ENCODE results near the gene SUSD4.

SUSD4 gene

DNA sequence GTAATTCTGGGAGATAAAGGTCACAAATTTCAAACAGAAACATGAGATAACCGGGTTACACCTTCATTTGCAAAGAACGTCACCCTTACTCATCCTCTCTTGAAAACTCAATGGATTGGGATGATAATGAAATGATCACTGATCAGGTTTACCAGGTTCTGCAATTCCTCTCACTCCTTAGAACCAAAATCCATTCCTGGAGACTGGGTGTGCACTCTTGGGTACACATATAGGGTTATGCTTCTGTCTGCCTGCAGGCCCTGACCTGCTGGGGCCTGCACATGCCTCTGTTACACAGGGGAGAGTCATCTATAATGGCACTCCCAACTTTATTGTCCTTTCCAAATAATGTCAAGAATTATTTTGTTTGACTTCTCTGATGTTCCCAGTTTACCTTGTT, 8.3 kb downstream of the SUSD4 start:
- no peak for DNase-seq

DNA sequence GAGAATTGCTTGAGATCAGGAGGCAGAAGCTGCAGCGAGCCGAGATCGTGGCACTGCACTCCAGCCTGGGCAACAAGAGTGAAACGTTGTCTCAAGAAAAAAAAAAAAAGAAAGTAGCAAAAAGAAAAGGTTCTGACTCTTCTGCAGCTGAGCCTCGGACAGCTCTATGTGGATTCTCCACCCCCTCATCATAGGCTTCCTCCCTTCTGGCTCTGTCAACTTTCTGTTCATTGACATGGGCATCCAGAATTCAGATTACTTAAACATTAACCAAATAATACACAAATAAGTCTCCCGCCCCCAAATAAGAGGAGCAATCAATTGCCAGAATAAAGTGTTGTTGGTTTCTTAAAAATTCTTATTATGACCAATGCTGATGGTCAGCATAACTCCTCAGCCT, 10.0 kb downstream of the SUSD4 start:
- DNase-seq: no peak

DNA sequence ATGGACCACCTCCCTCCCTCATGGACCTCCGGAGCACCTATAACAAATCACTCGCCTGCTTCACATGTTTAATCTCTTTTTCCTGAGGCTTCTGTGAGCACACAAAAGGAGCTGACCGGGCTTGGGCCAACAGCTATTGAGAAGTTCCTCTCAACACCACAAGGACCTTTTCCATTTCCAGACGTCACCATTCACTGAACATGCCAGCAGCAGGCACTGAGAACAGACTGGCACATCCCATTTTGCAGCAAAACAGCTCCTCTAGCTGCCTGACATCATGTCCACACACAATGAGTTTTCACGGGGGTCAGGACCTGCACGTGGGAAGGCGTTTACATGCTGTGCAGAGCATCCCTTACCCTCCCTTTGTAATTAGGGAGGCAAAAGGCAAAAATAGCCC, 11.0 kb downstream of the SUSD4 start:
- DNase-seq: no peak

DNA sequence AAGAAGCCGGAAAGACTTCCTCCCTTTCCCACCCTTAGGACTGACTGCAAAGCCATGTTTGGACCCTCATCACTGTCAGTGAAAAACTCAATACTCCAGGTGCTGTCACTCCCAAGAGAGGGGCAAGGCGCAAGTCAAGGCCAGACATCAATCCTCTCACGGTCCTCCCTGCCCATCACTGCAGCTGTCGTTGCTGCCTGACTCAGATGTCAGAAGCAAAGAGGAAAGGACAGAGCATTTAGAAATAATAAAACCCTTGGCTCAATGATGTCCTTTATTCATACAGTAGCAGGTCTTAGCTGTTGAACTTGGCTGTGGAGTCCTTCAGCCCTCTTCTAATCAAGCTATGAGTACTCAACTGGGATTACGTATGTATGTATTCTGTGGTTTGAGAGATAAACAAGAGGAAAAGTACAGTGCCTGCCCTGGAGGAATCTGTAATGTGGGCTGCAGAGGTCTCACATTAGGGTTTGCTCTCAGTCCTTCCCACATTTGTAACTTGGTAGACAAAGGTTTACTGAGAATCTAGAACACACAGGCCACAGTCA, 13.5 kb downstream of the SUSD4 start:
- no peak for DNase-seq

DNA sequence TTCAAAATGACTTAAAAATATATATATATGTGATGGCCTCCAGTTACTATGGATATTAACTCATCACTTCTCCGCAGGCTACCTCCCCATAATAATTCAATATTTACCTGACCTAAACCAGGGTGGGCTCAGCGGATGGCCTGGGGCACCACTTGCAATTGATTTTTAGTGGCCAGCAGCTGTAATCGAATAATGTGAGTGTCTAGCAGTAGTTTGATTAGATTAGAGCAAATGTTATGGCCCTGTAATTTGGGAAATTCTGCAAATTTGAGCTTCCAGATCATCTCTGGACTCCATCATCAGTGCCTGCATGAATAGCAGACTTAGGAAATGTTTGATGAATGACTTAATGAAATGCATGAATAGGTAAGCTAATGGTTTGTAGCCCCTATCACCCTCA, 14.7 kb downstream of the SUSD4 start:
- DNase-seq: no peak

DNA sequence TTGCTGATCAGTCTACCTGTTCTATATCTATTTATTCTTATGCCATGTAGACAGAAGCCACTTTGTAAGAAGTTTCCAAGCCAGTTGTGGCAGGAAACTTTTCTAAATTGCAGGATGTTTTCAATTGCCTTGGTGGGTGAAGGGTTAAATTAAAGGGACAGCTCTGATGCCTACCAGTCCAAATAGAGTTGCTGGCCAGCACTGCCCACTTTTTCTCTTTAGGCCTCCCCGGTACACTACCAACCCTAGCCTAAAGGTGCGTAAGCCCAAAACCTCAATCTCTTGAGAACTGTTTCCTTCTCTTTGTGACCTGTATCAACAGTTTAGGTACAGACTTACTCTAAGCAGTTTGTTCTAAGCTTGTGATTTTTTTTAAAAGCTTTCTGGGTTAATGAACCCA, 15.5 kb downstream of the SUSD4 start:
- DNase-seq: no peak

DNA sequence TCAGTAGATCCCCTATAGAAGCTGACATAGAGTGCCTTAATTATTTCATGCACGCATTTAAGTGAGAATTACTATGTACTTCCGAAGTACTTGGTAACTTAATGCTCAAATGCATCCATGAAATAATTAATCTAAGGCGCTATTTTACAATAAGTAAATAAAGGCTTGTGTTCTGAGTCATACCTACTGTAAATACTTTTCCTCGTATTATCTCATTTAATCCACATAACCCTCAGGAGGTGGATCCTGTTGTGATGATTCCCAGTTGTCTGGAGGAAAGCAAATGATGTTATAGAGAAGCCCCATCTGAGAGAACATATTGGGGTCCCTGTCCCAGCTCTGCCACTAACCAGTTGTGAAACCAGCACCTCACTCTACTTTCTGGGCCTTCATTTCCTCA, 16.4 kb downstream of the SUSD4 start:
- DNase-seq: no peak

DNA sequence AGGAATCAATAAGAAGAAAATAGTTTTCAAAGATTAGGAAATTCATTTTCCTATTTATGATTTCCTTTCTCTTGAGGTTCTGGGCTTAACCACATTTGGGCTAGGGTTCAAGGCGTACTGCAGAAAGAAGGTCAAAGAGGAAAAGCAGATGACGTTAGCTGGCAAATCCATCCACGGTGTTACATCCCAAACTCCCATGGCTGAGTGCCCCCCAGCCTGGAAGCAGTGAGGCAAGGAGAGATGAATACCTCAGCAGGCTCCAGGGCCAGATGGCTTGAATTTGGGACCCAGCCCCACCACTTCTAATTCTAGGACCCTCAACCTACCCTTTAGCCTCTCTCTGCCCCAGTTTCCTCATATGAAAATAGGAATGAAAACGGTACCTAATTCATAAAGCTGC, 17.7 kb downstream of the SUSD4 start:
- DNase-seq: no peak

DNA sequence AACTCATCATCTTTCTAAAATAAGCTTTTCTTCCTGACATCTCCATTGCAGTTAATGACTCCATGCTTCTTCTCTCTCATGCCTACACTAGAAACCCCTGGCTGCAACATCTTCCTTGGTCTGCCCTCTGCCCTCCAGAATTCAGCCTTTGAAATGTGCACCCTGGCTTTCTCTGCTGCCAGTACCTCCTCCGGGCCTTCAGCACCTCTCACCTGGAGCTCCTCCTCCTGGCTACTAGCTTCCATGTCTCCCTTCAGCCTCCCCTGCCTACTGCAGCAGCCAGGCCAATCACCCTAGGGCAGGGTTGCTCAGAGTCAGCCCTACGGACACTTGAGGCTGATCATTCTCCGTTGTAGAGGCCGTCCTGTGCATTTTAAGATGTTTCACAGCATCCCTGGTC, 18.3 kb downstream of the SUSD4 start:
- DNase-seq: no peak

DNA sequence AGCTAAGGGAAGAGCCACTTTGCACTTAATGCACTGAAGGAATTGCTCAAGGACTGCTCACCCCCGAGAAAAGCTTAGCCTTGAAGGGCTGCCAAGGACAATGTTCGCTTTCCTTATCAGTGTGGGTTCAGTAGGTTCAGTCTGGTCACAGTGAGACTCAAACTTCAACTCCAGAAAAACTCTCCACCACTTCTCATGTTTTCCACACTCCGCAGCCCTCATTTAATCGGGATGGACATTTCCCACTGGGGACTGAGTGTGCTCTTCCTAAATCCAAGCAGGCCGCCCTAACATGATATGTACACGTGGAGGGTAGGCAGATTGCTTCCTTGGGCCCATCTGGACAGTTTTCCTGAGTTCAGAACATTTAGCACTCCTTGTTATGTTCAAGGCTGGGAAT, 19.5 kb downstream of the SUSD4 start:
- DNase-seq: no peak

DNA sequence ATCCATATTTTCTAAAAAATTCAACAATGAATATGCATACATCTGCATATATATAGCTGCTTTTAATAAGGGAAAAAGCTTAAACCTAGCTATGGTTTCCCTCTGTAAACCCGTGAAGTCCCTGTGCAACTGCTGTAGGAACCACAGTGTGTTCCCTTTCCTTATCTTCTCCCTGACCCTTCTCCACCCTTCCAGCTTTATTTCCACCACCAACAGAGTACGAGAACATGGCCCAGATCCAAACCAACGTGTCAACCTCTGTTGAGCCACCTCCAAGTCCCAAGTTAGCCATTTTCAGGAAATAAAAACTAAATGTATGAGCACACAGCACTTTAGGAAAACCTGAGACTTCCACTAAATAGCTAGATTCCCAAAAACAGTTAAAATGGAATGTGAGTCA, 20.3 kb downstream of the SUSD4 start:
- DNase-seq: no peak

DNA sequence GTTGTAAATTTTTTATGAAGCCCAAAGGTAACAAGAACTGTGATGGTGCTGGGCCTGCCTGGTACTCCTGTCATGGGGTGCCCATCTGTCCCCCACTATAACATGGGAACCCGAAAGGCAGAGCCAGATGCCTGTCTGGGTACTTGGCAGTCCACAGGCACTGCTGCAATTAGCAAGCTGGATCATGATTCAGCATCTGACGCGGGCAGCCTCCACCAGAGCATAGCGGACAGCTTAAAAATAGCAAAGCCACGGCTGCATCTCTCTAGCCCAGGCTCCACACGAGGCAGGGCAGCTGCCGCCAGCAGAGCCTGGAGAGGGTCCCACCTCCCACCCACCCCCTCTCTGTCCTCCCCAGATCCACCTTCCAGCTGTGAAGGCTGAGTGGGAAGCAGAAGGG, 22.9 kb downstream of the SUSD4 start:
- DNase-seq: peak; percentile 50

DNA sequence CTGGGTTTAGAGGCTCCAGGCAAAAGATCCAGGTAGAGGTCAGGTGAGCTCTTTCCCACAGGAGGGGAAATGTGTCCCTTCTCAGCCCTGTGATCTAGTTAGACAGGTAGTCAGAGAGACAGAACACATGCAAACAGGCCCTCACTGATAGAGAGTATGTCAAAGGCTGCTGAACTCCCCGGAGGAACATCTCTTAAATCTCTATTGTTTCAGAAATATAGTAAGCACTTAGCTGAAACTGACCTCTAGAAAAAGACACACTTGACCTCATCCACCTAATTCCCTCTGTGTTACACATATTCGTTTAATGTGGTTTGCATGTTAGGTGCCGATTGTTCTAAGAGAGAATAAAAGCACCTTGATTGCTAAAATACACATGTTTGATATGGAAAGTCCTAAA, 23.3 kb downstream of the SUSD4 start:
- no peak for DNase-seq

DNA sequence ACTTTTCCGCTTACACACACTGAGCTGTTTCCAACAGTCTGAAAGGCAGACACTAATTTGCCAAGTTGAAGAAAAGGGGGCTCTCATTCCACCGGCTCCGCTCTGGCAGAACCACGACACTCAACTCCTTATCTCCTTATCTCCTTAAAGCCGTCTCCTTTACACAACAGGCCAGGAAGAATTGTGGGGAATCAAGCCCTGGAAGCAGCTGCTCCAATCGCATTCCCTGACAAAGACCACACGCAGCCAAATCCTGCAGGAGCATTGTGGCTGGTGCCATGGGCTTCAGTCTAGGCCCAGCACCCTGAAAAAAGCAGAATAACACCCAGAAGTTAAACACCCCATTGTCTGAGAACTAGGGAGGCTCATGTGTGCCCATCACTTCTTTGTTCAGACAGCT, 24.1 kb downstream of the SUSD4 start:
- DNase-seq: no peak

DNA sequence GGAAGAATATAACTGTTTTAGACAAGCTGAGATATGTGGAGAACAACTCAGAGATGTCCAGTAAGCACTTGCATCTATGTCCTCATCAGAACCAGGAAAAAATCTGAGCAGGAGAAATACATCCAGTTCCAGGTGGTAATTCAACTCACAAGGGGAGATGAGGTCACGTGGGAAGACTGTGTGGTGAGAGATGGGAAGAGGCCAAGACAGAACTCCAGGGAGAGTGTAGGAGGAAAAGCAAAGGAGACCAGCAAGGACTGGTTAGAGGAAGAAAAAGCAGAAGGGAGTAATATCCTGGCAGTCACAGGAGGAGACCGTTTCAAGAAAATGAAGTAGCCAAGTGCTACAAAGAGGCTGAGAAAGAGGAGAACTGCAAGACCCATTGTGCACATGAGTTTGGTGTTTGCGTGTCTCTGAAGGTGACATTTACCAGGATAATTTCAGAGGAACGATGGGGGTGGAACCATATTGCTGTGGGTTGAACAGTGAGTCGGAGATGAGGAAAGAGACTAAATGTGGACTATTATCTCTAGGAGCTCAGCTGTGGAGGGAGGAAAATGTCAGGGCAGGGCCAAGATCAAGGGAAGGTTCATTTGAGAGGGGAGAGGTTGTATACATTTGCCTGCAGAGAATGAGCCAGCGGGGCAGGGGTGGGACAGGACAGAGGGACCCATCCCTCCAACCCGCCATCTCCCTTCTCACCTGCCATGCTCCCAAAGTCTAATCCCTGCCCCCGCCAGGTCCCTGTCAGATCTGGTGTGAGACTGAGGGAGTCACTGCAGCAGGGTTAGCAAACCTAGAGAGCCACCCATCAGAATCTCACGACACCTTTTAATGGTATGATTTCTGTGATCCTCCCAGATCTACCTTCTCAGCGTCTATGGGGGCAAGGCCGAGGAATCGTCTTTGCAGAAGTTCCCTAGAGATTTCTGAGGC, 24.9 kb downstream of the SUSD4 start:
- DNase-seq: peak; percentile 31

DNA sequence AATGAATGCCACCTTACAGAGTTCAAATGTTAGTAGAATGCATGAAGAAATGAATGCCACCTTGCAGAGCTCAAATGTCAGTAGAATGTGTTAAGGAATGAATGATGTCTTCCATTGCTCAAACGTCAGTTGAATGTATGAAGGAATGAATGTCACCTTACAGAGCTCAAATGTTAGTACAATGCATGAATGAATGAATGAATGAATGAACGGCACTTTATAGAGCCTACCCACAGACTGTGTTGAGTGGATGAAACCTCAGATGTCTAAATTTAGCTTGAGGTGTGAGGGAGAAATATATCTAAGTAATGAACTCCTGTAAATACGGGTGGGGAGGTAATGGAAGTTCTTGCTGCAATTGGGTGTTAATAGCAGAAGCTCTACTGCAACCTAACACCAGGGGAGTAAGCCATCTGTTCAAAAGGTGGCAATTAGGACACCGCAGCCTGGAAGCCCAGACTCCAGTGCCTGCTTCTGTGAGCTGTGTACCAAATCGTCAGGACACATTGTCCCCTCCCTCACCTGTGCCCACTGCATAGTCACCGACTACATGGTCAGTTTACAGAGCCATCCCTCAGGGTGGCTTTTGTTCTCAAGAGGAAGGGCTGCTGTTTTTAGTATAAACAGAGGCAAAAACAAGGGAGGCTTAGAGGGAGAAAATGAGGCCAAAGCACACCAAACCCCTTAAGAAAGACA, 26.7 kb downstream of the SUSD4 start:
- no peak for DNase-seq

DNA sequence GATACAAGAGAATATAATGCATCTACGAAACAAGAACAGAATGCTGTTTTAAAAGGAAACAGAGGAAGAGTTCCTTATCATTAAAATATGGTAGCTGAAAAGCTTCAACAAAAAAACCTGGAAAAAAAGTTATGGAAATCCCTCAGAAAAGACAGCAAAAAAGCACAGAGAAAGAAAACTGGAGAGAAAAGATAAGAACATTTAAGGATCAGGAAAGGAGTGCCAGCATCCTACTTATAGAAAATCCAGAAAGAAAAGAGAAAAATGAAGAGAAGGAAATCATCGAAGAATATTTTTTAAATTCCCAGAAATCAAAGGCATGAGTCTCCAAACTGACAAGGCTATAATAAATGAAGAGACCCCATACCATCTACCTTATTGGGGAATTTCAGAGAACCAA, 29.8 kb downstream of the SUSD4 start:
- no peak for DNase-seq

DNA sequence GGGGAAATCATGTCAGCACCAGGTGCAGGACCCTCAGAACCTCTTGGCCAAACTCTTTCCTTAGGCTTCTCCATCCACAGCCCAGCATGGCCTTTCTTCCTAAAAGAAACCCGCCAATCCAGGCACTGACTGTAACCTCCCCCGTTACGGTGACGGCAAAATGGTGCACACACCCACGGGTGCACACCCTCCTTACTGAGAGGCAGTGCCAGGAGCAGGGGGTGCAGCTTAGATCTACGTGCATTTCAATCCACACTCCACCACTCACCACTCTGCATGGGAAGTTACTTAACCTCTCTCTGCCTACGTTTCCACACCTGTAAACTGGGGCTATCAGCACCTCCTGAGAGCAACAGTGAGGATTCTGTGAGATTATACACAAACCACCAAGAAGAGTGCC, 31.0 kb downstream of the SUSD4 start:
- no peak for DNase-seq

DNA sequence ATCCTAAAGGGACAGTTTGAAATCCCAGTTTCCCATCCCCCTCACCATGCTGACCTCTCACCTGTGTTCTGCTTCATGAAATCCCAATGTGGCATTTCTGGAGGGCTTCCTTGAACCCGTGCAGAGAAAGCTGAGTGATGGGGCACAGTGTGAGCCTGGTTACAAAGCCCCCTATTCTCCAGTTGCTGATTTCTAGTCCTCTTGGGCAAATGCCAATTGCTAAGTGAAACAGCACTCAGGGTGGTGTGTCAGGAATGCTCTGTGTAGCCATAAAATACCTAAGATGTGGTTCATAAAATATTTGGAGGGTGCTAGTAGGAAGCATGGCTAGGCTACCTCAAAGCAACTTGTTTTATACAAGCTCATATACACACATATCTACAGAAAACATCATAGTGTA, 32.0 kb downstream of the SUSD4 start:
- DNase-seq: no peak

DNA sequence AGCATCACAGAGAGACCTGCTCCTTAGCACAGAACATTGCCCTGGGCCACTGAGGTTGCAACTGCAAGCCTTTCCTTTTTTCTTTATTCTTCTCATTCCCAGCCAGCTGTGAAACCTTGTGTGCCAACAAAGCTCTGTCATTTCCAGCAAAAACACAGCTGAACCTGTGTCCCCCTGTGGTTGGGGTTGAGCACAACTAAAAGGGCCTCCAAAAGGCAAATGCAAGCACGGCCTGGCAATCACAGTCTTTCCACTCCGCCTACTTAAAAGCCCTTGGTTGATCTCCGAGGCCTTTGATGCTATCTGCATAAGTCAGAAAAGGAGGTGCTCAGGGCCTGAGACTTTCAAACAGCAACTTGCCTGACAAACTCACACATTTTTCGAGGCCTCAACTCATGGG, 32.7 kb downstream of the SUSD4 start:
- peak; percentile 43 for DNase-seq

DNA sequence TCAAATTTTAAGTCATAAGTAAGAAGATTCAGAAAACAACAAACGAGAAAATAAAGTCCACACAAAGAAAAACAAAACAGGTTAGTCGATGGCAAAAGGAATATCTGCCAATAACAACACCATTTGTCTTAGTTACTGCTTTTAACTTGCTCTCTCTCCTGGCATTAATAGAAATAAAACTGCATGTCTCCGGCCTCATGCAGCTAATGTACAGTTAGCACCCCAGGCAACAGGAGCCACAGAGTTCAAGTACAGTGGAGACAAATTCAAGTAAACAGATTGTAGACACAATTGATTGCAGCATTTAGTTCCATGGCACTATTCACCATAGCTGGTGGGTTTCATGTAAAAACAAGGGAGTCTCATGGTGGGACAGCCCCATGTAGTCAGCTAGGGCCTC, 33.5 kb downstream of the SUSD4 start:
- no peak for DNase-seq

DNA sequence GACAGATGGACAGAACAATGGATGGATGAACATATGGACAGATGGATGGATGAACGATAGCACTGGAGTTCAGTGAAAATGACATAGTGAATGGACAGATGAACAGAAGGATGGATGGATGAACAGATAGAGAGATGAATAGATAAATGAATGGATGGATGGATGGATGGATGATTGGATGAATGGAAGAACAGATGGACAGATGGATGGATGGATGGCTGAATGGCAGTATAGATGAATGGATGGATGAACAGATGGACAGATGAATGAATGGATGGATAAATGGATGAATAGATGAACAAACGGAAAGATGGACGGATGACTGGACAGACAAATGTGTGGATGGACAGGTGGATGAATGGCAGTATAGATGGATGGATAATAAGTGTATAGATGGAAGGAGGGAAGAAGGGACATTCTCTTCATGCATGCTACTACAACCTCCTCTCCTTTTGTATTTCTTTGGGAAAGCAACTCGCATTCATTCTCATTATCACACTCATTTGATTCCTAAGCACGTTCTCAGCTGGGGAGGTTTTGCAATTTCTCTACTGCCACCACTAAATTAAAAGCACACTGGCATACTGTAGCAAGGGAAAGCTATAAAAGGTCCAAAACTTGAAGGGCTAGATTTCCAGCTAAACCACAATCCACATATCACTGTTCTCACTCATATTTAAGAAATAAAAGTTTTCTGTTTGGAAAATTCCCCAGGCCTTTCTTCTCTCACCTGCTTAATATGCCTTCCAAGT, 34.1 kb downstream of the SUSD4 start:
- DNase-seq: no peak

DNA sequence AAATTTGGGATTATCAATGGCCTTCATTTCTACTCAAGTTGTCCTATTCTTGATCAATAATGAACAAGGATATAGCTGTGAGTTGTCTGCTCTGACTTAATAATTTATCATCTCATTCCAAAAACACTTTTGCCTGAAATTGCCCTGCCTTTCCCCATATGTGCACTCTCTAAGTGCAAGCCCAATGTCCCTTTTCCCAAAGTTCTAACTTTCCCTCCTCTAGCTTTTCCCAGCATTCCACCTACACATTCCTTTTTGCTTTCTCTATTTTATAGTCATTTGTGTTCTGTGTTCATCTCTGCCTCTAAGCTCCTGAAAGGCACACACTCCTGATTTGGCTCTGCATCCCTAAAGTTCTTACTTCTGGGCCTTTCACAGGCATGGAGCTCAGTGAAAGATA, 34.7 kb downstream of the SUSD4 start:
- DNase-seq: no peak

DNA sequence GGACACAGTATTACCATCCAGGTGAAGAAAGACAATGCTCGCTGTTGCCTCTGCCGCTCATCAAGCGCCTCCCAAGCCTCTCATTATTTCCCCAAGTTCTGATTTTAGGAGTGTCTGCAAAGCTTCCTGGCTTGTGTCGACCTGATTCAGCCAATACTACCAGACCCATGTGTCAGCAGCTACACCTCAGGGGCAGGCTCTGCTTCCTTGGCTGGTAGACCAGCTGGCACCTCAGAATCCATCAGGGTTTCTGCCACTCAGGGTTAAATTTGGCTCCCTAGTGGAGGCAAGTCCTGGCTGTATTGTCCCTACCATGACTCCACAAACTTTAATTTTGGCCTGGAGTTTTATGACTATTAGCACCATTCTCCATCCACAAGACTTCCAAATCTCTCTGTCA, 35.4 kb downstream of the SUSD4 start:
- no peak for DNase-seq

All from right hindlimb (tissue), 1 donor.